Parathyroid adenoma (tissue), 2 donors: ENCODE results near the gene MRPL55.

Experiments
- H2AFZ ChIP-seq: fragments of 300-600 bp; sonication (generic); one replicate; pipeline ENCODE4 v1.7.0; 2017; ENCODE audit warnings: antibody characterized with exemption, mild to moderate bottlenecking
- H3K27ac ChIP-seq: fragments of 300-600 bp; sonication (generic); one replicate; pipeline ENCODE4 v1.7.0; 2017
- H3K27me3 ChIP-seq: fragments of 300-600 bp; sonication (generic); one replicate; pipeline ENCODE4 v1.7.0; 2017; ENCODE audit warnings: low read length; ENCODE audit not compliant: control insufficient read depth, insufficient read depth
- H3K36me3 ChIP-seq: fragments of 300-600 bp; sonication (generic); one replicate; pipeline ENCODE4 v1.7.0; 2017; ENCODE audit warnings: low read length; ENCODE audit not compliant: control insufficient read depth, insufficient read depth
- H3K4me1 ChIP-seq: fragments of 300-600 bp; sonication (generic); one replicate; pipeline ENCODE4 v1.7.0; 2017; ENCODE audit warnings: control low read depth
- H3K4me2 ChIP-seq: fragments of 300-600 bp; sonication (generic); one replicate; pipeline ENCODE4 v1.7.0; 2017; ENCODE audit warnings: low read length
- H3K4me3 ChIP-seq: fragments of 300-600 bp; sonication (generic); one replicate; pipeline ENCODE4 v1.7.0; 2017; ENCODE audit warnings: low read depth, low read length
- H3K79me2 ChIP-seq: fragments of 300-600 bp; sonication (generic); one replicate; pipeline ENCODE4 v1.7.0; 2017; ENCODE audit warnings: control low read depth
- H3K9ac ChIP-seq: fragments of 300-600 bp; sonication (generic); one replicate; pipeline ENCODE4 v1.7.0; 2017; ENCODE audit warnings: mild to moderate bottlenecking
- H3K9me3 ChIP-seq: fragments of 300-600 bp; sonication (generic); one replicate; pipeline ENCODE4 v1.7.0; 2017; ENCODE audit warnings: low read length; ENCODE audit not compliant: control insufficient read depth
- CTCF ChIP-seq: fragments of 300-600 bp; sonication (generic); IDR thresholded peaks from one replicate; pipeline ENCODE4 v1.7.0; 2017; ENCODE audit warnings: antibody characterized with exemption, mild to moderate bottlenecking
- donor health status: primary hyperparathyroidism.

Gene MRPL55

DNA sequence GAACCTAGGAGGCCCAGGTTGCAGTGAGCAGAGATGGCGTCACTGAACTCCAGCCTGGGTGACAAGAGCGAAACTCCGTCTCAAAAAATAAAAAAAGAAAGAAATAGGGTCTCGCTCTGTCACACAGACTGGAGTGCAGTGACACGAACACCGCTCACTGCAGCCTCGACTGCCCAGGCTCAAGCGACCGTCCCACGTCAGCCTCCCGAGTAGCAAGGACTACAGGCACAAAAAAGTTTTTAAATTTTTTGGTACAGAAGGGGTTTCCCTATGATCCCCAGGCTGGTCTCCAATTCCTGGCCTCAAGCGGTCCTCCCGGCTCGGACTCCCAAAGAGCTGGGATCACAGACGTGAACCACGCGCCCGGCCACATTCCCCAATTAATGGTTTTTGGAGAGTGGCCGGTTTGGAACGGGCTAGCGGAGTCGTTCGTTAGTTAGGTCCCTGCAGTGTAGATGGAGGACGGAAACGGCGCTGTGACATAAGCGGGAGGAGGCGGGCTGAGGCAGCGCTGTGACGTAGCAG is 30.4 kb upstream of the MRPL55 start:
- Histone ChIP-seq H3K9ac (no peak overlapping the region), H3K36me3 (no peaks in the 10 kb centered on the region), H3K27ac (peak overlapping the region; percentile 84), H2AFZ (peak overlapping the region; percentile 90), H3K4me1 (peaks cover 4% of the 10 kb centered on the region), H3K4me3 (peak overlapping the region; percentile 94), H3K27me3 (no peaks in the 10 kb centered on the region), H3K9me3 (no peaks in the 10 kb centered on the region), H3K4me2 (peak overlapping the region; percentile 47), H3K79me2 (peaks cover 24% of the 10 kb centered on the region)
- no peak for TF ChIP-seq CTCF

GRCh38 chr1:228136901-228137300 is 27.8 kb upstream of the MRPL55 start:
- no peaks in the 10 kb centered on the region for H3K9me3 ChIP-seq
- no peak overlapping the region for H3K9ac ChIP-seq
- H3K4me1 ChIP-seq, result peaks cover 4% of the 10 kb centered on the region
- no peak overlapping the region for H3K4me2 ChIP-seq
- H3K79me2 ChIP-seq, result no peaks in the 10 kb centered on the region
- no peak overlapping the region for H3K4me3 ChIP-seq
- no peak overlapping the region for H2AFZ ChIP-seq
- H3K27me3 ChIP-seq, result no peaks in the 10 kb centered on the region
- no peak for TF ChIP-seq CTCF
- H3K27ac ChIP-seq, result no peak overlapping the region
- no peaks in the 10 kb centered on the region for H3K36me3 ChIP-seq

DNA sequence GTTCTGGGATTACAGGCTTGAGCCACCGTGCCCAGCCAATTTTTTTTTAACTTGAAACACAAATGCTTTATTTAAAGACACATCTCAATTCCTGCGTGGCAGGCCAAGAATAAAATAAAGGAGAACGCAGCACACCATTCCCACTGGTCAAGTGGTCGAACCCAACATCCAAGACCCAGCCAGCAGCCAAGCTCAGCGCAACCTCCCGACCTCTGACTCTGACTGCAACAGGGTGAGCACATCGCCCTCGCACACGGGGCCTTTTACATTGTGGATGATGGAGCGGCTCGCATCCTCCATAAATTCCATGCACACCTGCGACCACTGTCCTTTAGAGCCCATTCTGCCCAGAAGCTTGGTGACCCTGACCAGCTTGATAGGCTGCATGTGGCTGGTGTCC is 25.5 kb upstream of the MRPL55 start:
- no peak overlapping the region for H3K4me3 ChIP-seq
- H2AFZ ChIP-seq, result no peak overlapping the region
- H3K27me3 ChIP-seq, result no peaks in the 10 kb centered on the region

GRCh38 chr1:228131766-228132165 is 22.7 kb upstream of the MRPL55 start:
- no peak overlapping the region for H3K4me2 ChIP-seq
- H3K4me3 ChIP-seq, result no peak overlapping the region
- H3K9ac ChIP-seq, result no peak overlapping the region
- no peaks in the 10 kb centered on the region for H3K9me3 ChIP-seq
- H2AFZ ChIP-seq, result no peak overlapping the region
- H3K79me2 ChIP-seq, result no peaks in the 10 kb centered on the region
- no peak for TF ChIP-seq CTCF
- H3K27ac ChIP-seq, result no peak overlapping the region
- H3K4me1 ChIP-seq, result no peaks in the 10 kb centered on the region
- no peaks in the 10 kb centered on the region for H3K27me3 ChIP-seq
- H3K36me3 ChIP-seq, result no peaks in the 10 kb centered on the region

More for the DNA sequence above, 25.5 kb upstream of the MRPL55 start:
- Histone ChIP-seq H3K27ac (no peak overlapping the region), H3K4me2 (no peak overlapping the region), H3K9me3 (no peaks in the 10 kb centered on the region), H3K79me2 (no peaks in the 10 kb centered on the region), H3K9ac (no peak overlapping the region), H3K36me3 (no peaks in the 10 kb centered on the region), H3K4me1 (no peaks in the 10 kb centered on the region)
- no peak for TF ChIP-seq CTCF

- Histone ChIP-seq H3K36me3 (no peaks in the 10 kb centered on the region), H3K4me2 (no peak overlapping the region), H3K9me3 (no peaks in the 10 kb centered on the region), H3K9ac (no peak overlapping the region), H3K79me2 (no peaks in the 10 kb centered on the region), H3K4me3 (no peak overlapping the region), H3K27ac (no peak overlapping the region), H3K4me1 (no peaks in the 10 kb centered on the region), H3K27me3 (no peaks in the 10 kb centered on the region), H2AFZ (no peak overlapping the region)
- TF ChIP-seq CTCF, result no peak
These were observed 16.1 kb upstream of the MRPL55 start for GRCh38 chr1:228125185-228125584.
